Keratinocyte (primary cell): Measurements from ENCODE around the gene ACAD11.

Source experiments
- EZH2 ChIP-seq: IDR thresholded peaks from one replicate; pipeline ENCODE4 v1.6.1; 2012; ENCODE audit warnings: inconsistent platforms, mild to moderate bottlenecking, low read length, moderate library complexity
- TF ChIP-seq, protein P1 (sequence below), 3 experiments: IDR thresholded peaks in 1 of 3; conservative IDR thresholded peaks in 1 of 3; optimal IDR thresholded peaks in 1 of 3; 2 replicates in 2 of 3; 3 replicates in 1 of 3; pipeline versions ENCODE3 to v1.5.1; 2011; ENCODE audit warnings: low read length in 3 of 3, mild to moderate bottlenecking in 3 of 3, moderate library complexity in 2 of 3, control low read depth in 1 of 3, inconsistent platforms in 1 of 3; ENCODE audit not compliant: insufficient read depth in 2 of 3; ENCODE audit errors: extremely low read depth in 1 of 3

DNA sequence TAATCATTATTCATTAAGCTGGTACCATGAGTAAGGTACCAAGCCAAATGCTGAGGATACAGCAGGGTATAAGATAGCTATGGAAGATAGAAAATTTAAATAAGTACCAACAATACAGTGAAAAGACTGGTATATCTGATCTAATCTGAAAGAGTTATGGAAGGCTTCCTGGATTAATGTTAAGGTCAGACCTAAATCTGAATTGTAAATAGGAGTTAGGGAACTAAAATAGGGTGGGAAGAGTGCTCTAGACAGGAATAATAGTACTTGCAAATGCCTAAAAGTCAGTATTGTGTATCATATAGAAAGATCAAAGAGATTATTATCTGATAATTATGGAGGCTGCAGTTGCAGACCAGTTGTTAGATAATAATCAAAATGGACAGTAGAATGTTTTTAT is 65.1 kb downstream of the ACAD11 start:
- TF ChIP-seq, protein P1, sequence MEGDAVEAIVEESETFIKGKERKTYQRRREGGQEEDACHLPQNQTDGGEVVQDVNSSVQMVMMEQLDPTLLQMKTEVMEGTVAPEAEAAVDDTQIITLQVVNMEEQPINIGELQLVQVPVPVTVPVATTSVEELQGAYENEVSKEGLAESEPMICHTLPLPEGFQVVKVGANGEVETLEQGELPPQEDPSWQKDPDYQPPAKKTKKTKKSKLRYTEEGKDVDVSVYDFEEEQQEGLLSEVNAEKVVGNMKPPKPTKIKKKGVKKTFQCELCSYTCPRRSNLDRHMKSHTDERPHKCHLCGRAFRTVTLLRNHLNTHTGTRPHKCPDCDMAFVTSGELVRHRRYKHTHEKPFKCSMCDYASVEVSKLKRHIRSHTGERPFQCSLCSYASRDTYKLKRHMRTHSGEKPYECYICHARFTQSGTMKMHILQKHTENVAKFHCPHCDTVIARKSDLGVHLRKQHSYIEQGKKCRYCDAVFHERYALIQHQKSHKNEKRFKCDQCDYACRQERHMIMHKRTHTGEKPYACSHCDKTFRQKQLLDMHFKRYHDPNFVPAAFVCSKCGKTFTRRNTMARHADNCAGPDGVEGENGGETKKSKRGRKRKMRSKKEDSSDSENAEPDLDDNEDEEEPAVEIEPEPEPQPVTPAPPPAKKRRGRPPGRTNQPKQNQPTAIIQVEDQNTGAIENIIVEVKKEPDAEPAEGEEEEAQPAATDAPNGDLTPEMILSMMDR (optimal IDR thresholded peaks at IDR 0.05 in 1 of 3, IDR thresholded peaks at IDR 0.05 in 1 of 3, conservative IDR thresholded peaks at IDR 0.05 in 1 of 3; ENCODE audit: extremely low read depth in 1 of 3, insufficient read depth in 2 of 3, low read length in 3 of 3): no peak
- TF ChIP-seq EZH2: no peak
